ENCODE results near the gene MBD3L2. TPM values are rescaled to one million over a fixed set of nuclear protein-coding genes. Genes with fewer than 3 reads are reported as not detected.

MBD3L2 gene
- polyA plus RNA-seq, 4 donors, result not detected

Other genes with a start within 250 kb of the MBD3L2 start
- under 1 TPM; 0.10 to 0.26 (median 0.13) TPM for gene ADGRE1, start 161.7 kb upstream of the MBD3L2 start, polyA plus RNA-seq (ENCODE audit: insufficient read length in 4 of 4)
- gene MBD3L2B, start 27.9 kb upstream of the MBD3L2 start, polyA plus RNA-seq (ENCODE audit: insufficient read length in 4 of 4), result not detected
- gene MBD3L5, start 18.7 kb upstream of the MBD3L2 start, polyA plus RNA-seq (ENCODE audit: insufficient read length in 4 of 4), result not detected
- gene MBD3L4, start 9.1 kb upstream of the MBD3L2 start, polyA plus RNA-seq (ENCODE audit: insufficient read length in 4 of 4), result not detected
- not detected for gene MBD3L3, start 9.4 kb downstream of the MBD3L2 start, polyA plus RNA-seq (ENCODE audit: insufficient read length in 4 of 4)
- gene ZNF557, start 20.4 kb downstream of the MBD3L2 start, polyA plus RNA-seq (ENCODE audit: insufficient read length in 4 of 4), result 1 to 10 TPM; 7.2 to 7.9 (median 7.8) TPM
- gene INSR, start 245.1 kb downstream of the MBD3L2 start, polyA plus RNA-seq (ENCODE audit: insufficient read length in 4 of 4), result 10 to 100 TPM; 23.1 to 28.1 (median 26.4) TPM